ENCODE measurements around the gene C17orf78. TPM values are rescaled to one million over a fixed set of nuclear protein-coding genes. Genes with fewer than 3 reads are reported as not detected.

C17orf78 gene
- not detected in 2 replicates for total RNA-seq

GRCh38 chr17:37375706-37376105 is at the start of gene C17orf78:
Gene C17orf78 (plus strand): TSS chr17:37375985. CDS start chr17:37376093, 108 bp downstream.

GRCh38 chr17:37406635-37407461 is 31.1 kb downstream of the C17orf78 start, which contains the start of the genes ACACA and TADA2A:
Gene ACACA (minus strand): TSS chr17:37406836. CDS start chr17:37406299, 537 bp downstream.
Gene TADA2A (plus strand): TSS chr17:37406886. CDS start chr17:37411366, 4,480 bp downstream.

Other genes with a start within 250 kb of the C17orf78 start
- 49.4 and 54.5 TPM in 2 replicates for gene ACACA, start 30.9 kb downstream of the C17orf78 start, total RNA-seq
- gene TADA2A, start 30.9 kb downstream of the C17orf78 start, total RNA-seq: 6.2 and 10.9 TPM in 2 replicates
- gene DUSP14, start 113.9 kb downstream of the C17orf78 start, total RNA-seq: 94.5 and 95.0 TPM in 2 replicates
- 5.0 and 7.3 TPM in 2 replicates for gene SYNRG, start 233.4 kb downstream of the C17orf78 start, total RNA-seq